GM23338 (cell line): ENCODE measurements around the gene NSF. TPM values are rescaled to one million over a fixed set of nuclear protein-coding genes. Genes with fewer than 3 reads are reported as not detected.

Experiments used
- ATAC-seq: fragments of 200-7000 bp; cut with Tn5 transposase; 3 replicates; pipeline ENCODE4 v1.9.1; 2020
- DNase-seq: peaks from one replicate; pipeline ENCODE4 v3.0.0-alpha.2; 2015; ENCODE audit warnings: low spot score
- H2AFZ ChIP-seq: fragments of 200-600 bp; sonication (generic); 2 replicates; pipeline ENCODE4 v1.8.0; 2016; ENCODE audit warnings: antibody characterized with exemption, mild to moderate bottlenecking, moderate library complexity
- H3F3A ChIP-seq: fragments of 200-600 bp; sonication (generic); replicated peaks from 2 replicates; pipeline ENCODE4 v1.8.0; 2017; ENCODE audit warnings: antibody characterized with exemption, mixed run types, low read depth
- H3K27ac ChIP-seq: fragments of 200-600 bp; sonication (generic); 2 replicates; pipeline ENCODE4 v1.6.1; 2016; ENCODE audit warnings: low read depth
- H3K27me3 ChIP-seq: fragments of 200-600 bp; sonication (generic); 2 replicates; pipeline ENCODE4 v1.8.0; 2016; ENCODE audit warnings: mild to moderate bottlenecking, mixed run types, moderate library complexity; ENCODE audit not compliant: insufficient read depth
- H3K36me3 ChIP-seq: fragments of 200-600 bp; sonication (generic); 2 replicates; pipeline ENCODE4 v1.8.0; 2016; ENCODE audit warnings: mild to moderate bottlenecking; ENCODE audit not compliant: insufficient read depth
- H3K4me1 ChIP-seq: fragments of 200-600 bp; sonication (generic); 2 replicates; pipeline ENCODE4 v1.8.0; 2016; ENCODE audit warnings: mild to moderate bottlenecking, moderate library complexity; ENCODE audit not compliant: insufficient read depth
- H3K4me2 ChIP-seq: fragments of 200-600 bp; sonication (generic); 2 replicates; pipeline ENCODE4 v1.7.1; 2017; ENCODE audit warnings: mixed run types
- H3K4me3 ChIP-seq: fragments of 200-600 bp; sonication (generic); 2 replicates; pipeline ENCODE4 v1.6.1; 2016; ENCODE audit warnings: mixed run types
- H3K79me2 ChIP-seq: fragments of 200-600 bp; sonication (generic); replicated peaks from 2 replicates; pipeline ENCODE4 v1.8.0; 2017; ENCODE audit warnings: mild to moderate bottlenecking; ENCODE audit not compliant: insufficient read depth
- H3K9me2 ChIP-seq: fragments of 200-600 bp; sonication (generic); 2 replicates; pipeline ENCODE4 v1.8.0; 2017; ENCODE audit not compliant: insufficient read depth
- H4K20me1 ChIP-seq: fragments of 200-600 bp; sonication (generic); replicated peaks from 2 replicates; pipeline ENCODE4 v1.8.0; 2017; ENCODE audit warnings: mild to moderate bottlenecking; ENCODE audit not compliant: insufficient read depth
- H3K27ac Mint-ChIP-seq: 2 replicates; pipeline ENCODE4 v1.8.0; 2020; ENCODE audit warnings: inconsistent platforms, mild to moderate bottlenecking, moderate library complexity, mixed read lengths
- H3K27me3 Mint-ChIP-seq: 3 replicates; pipeline ENCODE4 v1.8.0; 2022; ENCODE audit warnings: low read depth, mild to moderate bottlenecking, moderate library complexity, mixed read lengths, inconsistent platforms; ENCODE audit not compliant: insufficient read depth, poor library complexity
- H3K36me3 Mint-ChIP-seq: 3 replicates; pipeline ENCODE4 v1.8.0; 2021; ENCODE audit warnings: low read depth, mild to moderate bottlenecking, inconsistent platforms, moderate library complexity, mixed read lengths
- H3K4me1 Mint-ChIP-seq: 3 replicates; pipeline ENCODE4 v1.8.0; 2020; ENCODE audit warnings: mild to moderate bottlenecking, inconsistent platforms, mixed read lengths
- H3K4me3 Mint-ChIP-seq: 3 replicates; pipeline ENCODE4 v1.8.0; 2021; ENCODE audit warnings: moderate library complexity, mild to moderate bottlenecking, inconsistent platforms, mixed read lengths
- H3K9me3 Mint-ChIP-seq: 3 replicates; pipeline ENCODE4 v1.8.0; 2020; ENCODE audit warnings: moderate library complexity, mild to moderate bottlenecking, inconsistent platforms, mixed read lengths
- EZH2 ChIP-seq: fragments of 200-600 bp; sonication (generic); IDR thresholded peaks from one replicate; pipeline ENCODE4 v1.8.0; 2017; ENCODE audit warnings: antibody characterized with exemption, mild to moderate bottlenecking, low read depth; ENCODE audit not compliant: unreplicated experiment
- REST ChIP-seq: IDR thresholded peaks from one replicate; pipeline ENCODE4 v1.6.1; 2018; ENCODE audit warnings: antibody characterized with exemption; ENCODE audit not compliant: unreplicated experiment
- ZNF114 ChIP-seq: fragments of 250-450 bp; sonication (Bioruptor Pico); IDR thresholded peaks from 2 replicates; pipeline ENCODE4 v1.5.0; 2020; ENCODE audit warnings: mild to moderate bottlenecking, moderate library complexity
- ZNF331 ChIP-seq: fragments of 250-450 bp; sonication (Bioruptor Pico); IDR thresholded peaks from 2 replicates; pipeline ENCODE4 v1.5.0; 2020; ENCODE audit warnings: low read depth, mild to moderate bottlenecking, moderate library complexity
- ZNF462 ChIP-seq: fragments of 250-450 bp; sonication (Bioruptor Pico); IDR thresholded peaks from 2 replicates; pipeline ENCODE4 v1.5.0; 2020; ENCODE audit warnings: mild to moderate bottlenecking, moderate library complexity
- polyA plus RNA-seq: library from polyadenylated mRNA; unstranded; fragments of >200 nt; fragmentation: Nextera tagmentation; extraction: Ambion mirVana; gene quantifications from 2 replicates; pipeline ENCODE4 v1.2.1, GENCODE V29; 2016
- total RNA-seq: library from RNA; depleted of rRNA; stranded (reverse); fragments of >200 nt; shearing (Covaris generic); gene quantifications from 2 replicates; pipeline ENCODE4 v1.2.3, GENCODE V29; 2014
- TF ChIP-seq, protein P1 (sequence below), 2 experiments: fragments of 200-600 bp in 1 of 2; sonication (generic) in 1 of 2; conservative IDR thresholded peaks; 2 replicates each; pipeline versions ENCODE4 v1.5.1 to v1.6.1; 2016 to 2017; ENCODE audit warnings: antibody characterized with exemption in 2 of 2, low read depth in 2 of 2, mild to moderate bottlenecking in 2 of 2, moderate library complexity in 1 of 2

The NSF gene
- total and polyA plus RNA-seq, 2 experiments from 2014 or later: 12.5 to 26.5 TPM

GRCh38 chr17:46794318-46794717, 203.8 kb downstream of the NSF start (continued):
- no peak for TF ChIP-seq ZNF462 (CRISPR knock-in tag)

GRCh38 chr17:46795379-46795952, 205.0 kb downstream of the NSF start:
- Histone ChIP-seq H3K27ac (no peak overlapping the region), H3K9me2 (no peaks in the 10 kb centered on the region), H3K4me3 (no peak overlapping the region), H3K27me3 (peaks cover 17% of the 10 kb centered on the region), H3K36me3 (no peaks in the 10 kb centered on the region), H3K79me2 (no peaks in the 10 kb centered on the region), H3K4me1 (no peaks in the 10 kb centered on the region), H4K20me1 (no peaks in the 10 kb centered on the region; the same call in 1 of the 2 replicates), H2AFZ (no peak overlapping the region), H3K4me2 (no peak overlapping the region), H3F3A (0 out of 2 replicates have a peak, but pooled peaks cover 4% of the 10 kb centered on the region)
- H3K4me3 Mint-ChIP-seq: no peak overlapping the region
- TF ChIP-seq ZNF114 (CRISPR knock-in tag): no peak
- TF ChIP-seq EZH2: no peak
- TF ChIP-seq ZNF331 (CRISPR knock-in tag): no peak
- TF ChIP-seq REST: no peak
- TF ChIP-seq, protein P1, sequence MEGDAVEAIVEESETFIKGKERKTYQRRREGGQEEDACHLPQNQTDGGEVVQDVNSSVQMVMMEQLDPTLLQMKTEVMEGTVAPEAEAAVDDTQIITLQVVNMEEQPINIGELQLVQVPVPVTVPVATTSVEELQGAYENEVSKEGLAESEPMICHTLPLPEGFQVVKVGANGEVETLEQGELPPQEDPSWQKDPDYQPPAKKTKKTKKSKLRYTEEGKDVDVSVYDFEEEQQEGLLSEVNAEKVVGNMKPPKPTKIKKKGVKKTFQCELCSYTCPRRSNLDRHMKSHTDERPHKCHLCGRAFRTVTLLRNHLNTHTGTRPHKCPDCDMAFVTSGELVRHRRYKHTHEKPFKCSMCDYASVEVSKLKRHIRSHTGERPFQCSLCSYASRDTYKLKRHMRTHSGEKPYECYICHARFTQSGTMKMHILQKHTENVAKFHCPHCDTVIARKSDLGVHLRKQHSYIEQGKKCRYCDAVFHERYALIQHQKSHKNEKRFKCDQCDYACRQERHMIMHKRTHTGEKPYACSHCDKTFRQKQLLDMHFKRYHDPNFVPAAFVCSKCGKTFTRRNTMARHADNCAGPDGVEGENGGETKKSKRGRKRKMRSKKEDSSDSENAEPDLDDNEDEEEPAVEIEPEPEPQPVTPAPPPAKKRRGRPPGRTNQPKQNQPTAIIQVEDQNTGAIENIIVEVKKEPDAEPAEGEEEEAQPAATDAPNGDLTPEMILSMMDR (conservative IDR thresholded peaks at IDR 0.05; ENCODE audit: low read depth in 2 of 2): no peak
- H3K4me1 Mint-ChIP-seq: peaks cover 14% of the 10 kb centered on the region
- DNase-seq (no peak), ATAC-seq (no peak; the same call in 2 of the 3 replicates)
- H3K27ac Mint-ChIP-seq: no peak overlapping the region
- no peaks in the 10 kb centered on the region; the same call in 2 of the 3 replicates for H3K9me3 Mint-ChIP-seq
- H3K27me3 Mint-ChIP-seq: peaks cover 24% of the 10 kb centered on the region
- H3K36me3 Mint-ChIP-seq: no peaks in the 10 kb centered on the region
